ENCODE results near the gene INF2. TPM values are rescaled to one million over a fixed set of nuclear protein-coding genes. Genes with fewer than 3 reads are reported as not detected.

INF2 gene
- total RNA-seq, 1 experiment from 2014 or later, result 70.8 TPM

DNA sequence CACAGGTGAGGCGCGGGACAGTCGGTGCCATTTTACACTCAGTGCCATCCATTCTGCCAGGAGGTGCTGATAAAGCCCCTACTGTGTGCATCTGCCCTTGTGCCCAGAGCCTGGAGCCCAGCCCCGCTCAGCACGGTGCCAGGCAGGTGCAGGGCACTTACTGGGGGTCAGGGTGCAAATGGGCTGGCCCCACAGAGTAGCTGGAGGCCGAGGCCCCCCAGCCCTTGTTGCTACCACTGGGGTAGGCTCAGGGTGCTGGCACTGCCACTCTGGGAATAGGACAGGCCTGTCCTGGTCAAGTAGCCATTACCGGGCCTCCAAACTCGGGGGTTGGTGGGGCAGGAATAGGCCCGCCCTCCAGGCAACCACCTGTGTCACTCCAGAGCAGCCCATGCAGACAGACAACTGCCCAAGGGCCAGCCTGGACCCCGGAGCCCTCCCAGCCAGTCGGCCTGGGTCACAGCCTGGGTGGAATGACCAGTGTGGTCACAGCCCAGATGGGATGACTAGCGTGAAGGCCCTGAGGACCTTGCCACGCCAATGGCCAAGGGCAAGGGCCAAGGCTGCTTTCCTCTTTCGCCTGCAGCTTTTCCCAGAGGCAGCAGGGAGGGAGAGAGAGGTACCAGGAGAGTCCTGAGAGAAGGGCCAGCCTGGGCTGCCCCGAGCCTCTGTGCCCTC, 3.0 kb downstream of the INF2 start:
- Mint-ChIP-seq H3K27me3 (ENCODE audit: insufficient read depth, unreplicated experiment) (no peaks in the 10 kb centered on the region), H3K9me3 (ENCODE audit: unreplicated experiment) (no peaks in the 10 kb centered on the region), H3K4me1 (ENCODE audit: low read depth, unreplicated experiment) (peaks cover 7% of the 10 kb centered on the region), H3K27ac (ENCODE audit: unreplicated experiment) (no peak overlapping the region), H3K36me3 (ENCODE audit: insufficient read depth, unreplicated experiment) (peaks cover 14% of the 10 kb centered on the region), H3K4me3 (ENCODE audit: unreplicated experiment) (no peak overlapping the region)
- DNase-seq, result no peak
- intact Hi-C loops (cut with micrococcal nuclease; ENCODE audit: unreplicated experiment), result no loop called here
- ChIA-PET CTCF (interaction anchor here (1.1 kb wide), 1 partner anchor 17 kb away, joined by 3 read pairs; no protein-coding TSS in a partner anchor), POLR2A (interaction anchor here (1.1 kb wide), 1 partner anchor 34 kb away, joined by 3 read pairs; no protein-coding TSS in a partner anchor)
- Histone ChIP-seq H3K4me3 (ENCODE audit: low read depth, low read length) (no peak overlapping the region), H3K27me3 (replicated peaks; ENCODE audit: control insufficient read depth, insufficient read depth, low read length) (no peaks in the 10 kb centered on the region), H3K9me3 (no peaks in the 10 kb centered on the region), H3K4me1 (peaks cover 27% of the 10 kb centered on the region), H3K36me3 (ENCODE audit: control insufficient read depth, insufficient read depth, low read length) (peaks cover 1% of the 10 kb centered on the region)
- no TSS peak for BruUV-seq (replicated peaks)
- TF ChIP-seq, protein P1, sequence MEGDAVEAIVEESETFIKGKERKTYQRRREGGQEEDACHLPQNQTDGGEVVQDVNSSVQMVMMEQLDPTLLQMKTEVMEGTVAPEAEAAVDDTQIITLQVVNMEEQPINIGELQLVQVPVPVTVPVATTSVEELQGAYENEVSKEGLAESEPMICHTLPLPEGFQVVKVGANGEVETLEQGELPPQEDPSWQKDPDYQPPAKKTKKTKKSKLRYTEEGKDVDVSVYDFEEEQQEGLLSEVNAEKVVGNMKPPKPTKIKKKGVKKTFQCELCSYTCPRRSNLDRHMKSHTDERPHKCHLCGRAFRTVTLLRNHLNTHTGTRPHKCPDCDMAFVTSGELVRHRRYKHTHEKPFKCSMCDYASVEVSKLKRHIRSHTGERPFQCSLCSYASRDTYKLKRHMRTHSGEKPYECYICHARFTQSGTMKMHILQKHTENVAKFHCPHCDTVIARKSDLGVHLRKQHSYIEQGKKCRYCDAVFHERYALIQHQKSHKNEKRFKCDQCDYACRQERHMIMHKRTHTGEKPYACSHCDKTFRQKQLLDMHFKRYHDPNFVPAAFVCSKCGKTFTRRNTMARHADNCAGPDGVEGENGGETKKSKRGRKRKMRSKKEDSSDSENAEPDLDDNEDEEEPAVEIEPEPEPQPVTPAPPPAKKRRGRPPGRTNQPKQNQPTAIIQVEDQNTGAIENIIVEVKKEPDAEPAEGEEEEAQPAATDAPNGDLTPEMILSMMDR (IDR thresholded peaks at IDR 0.05; ENCODE audit: insufficient read depth in 1 of 2, low read depth in 1 of 2, low read length in 1 of 2, severe bottlenecking in 1 of 2, unreplicated experiment in 1 of 2), result no peak

DNA sequence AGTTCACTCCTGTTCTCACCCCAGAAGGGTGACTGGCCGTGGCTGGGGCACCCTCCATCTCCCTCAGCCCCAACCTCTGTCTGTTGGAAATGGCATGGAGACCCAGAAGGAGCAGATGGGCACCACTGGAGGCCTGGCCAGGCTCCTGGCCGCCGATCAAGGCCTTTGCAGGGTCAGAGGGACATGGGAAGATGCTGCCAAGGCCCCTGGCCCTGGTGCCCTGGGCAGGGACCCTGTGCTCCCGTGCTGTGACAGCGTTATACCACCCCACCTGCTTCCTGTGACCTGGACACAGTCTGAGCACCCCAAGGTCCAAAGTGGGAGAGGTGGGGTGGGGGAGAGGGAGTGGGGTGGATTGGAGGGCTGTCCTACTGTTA, 3.5 kb downstream of the INF2 start:
- CTCF ChIA-PET, result no interaction called here
- POLR2A ChIA-PET, result no interaction called here
- Histone ChIP-seq H3K36me3 (ENCODE audit: control insufficient read depth, insufficient read depth, low read length) (peaks cover 1% of the 10 kb centered on the region), H3K4me3 (ENCODE audit: low read depth, low read length) (no peak overlapping the region), H3K4me1 (peaks cover 31% of the 10 kb centered on the region), H3K27me3 (replicated peaks; ENCODE audit: control insufficient read depth, insufficient read depth, low read length) (no peaks in the 10 kb centered on the region), H3K9me3 (no peaks in the 10 kb centered on the region)
- Mint-ChIP-seq H3K27me3 (ENCODE audit: insufficient read depth, unreplicated experiment) (no peaks in the 10 kb centered on the region), H3K4me3 (ENCODE audit: unreplicated experiment) (no peak overlapping the region), H3K36me3 (ENCODE audit: insufficient read depth, unreplicated experiment) (peaks cover 14% of the 10 kb centered on the region), H3K9me3 (ENCODE audit: unreplicated experiment) (no peaks in the 10 kb centered on the region), H3K4me1 (ENCODE audit: low read depth, unreplicated experiment) (peaks cover 1% of the 10 kb centered on the region), H3K27ac (ENCODE audit: unreplicated experiment) (no peak overlapping the region)
- TF ChIP-seq, protein P1 (IDR thresholded peaks at IDR 0.05; ENCODE audit: insufficient read depth in 1 of 2, low read depth in 1 of 2, low read length in 1 of 2, severe bottlenecking in 1 of 2, unreplicated experiment in 1 of 2), result no peak
- no TSS peak for BruUV-seq (replicated peaks)
- intact Hi-C loops (cut with micrococcal nuclease; ENCODE audit: unreplicated experiment), result no loop called here
- DNase-seq, result no peak

- DNase-seq, result no peak
- intact Hi-C loops (cut with micrococcal nuclease; ENCODE audit: unreplicated experiment), result no loop called here
- Histone ChIP-seq H3K9me3 (no peaks in the 10 kb centered on the region), H3K4me1 (peaks cover 25% of the 10 kb centered on the region), H3K4me3 (ENCODE audit: low read depth, low read length) (no peak overlapping the region), H3K27me3 (replicated peaks; ENCODE audit: control insufficient read depth, insufficient read depth, low read length) (no peaks in the 10 kb centered on the region), H3K36me3 (ENCODE audit: control insufficient read depth, insufficient read depth, low read length) (peaks cover 1% of the 10 kb centered on the region)
- H3K4me1 Mint-ChIP-seq (ENCODE audit: low read depth, unreplicated experiment), result no peaks in the 10 kb centered on the region
- BruUV-seq (replicated peaks), result no TSS peak
- no peak overlapping the region for H3K4me3 Mint-ChIP-seq (ENCODE audit: unreplicated experiment)
- no peaks in the 10 kb centered on the region for H3K27me3 Mint-ChIP-seq (ENCODE audit: insufficient read depth, unreplicated experiment)
- ChIA-PET CTCF (no interaction called here), POLR2A (no interaction called here)
- peaks cover 21% of the 10 kb centered on the region for H3K36me3 Mint-ChIP-seq (ENCODE audit: insufficient read depth, unreplicated experiment)
- H3K9me3 Mint-ChIP-seq (ENCODE audit: unreplicated experiment), result no peaks in the 10 kb centered on the region
- H3K27ac Mint-ChIP-seq (ENCODE audit: unreplicated experiment), result no peak overlapping the region
- TF ChIP-seq, protein P1 (IDR thresholded peaks at IDR 0.05; ENCODE audit: insufficient read depth in 1 of 2, low read depth in 1 of 2, low read length in 1 of 2, severe bottlenecking in 1 of 2, unreplicated experiment in 1 of 2), result no peak
These were observed 4.3 kb downstream of the INF2 start for GRCh38 chr14:104693482-104694431.
